GM04503 (cell line): Measurements from ENCODE around the gene FAM229A.

Experiments used
- DNase-seq: peaks from one replicate; pipeline ENCODE4 v3.0.0-alpha.2; 2012; ENCODE audit warnings: low read depth

FAM229A gene

GRCh38 chr1:32329931-32330466 is 32.3 kb downstream of the FAM229A start:
- DNase-seq = no peak

GRCh38 chr1:32327204-32327603 is 35.1 kb downstream of the FAM229A start:
- DNase-seq = no peak

GRCh38 chr1:32321712-32322291 is 40.5 kb downstream of the FAM229A start:
- no peak for DNase-seq

DNA sequence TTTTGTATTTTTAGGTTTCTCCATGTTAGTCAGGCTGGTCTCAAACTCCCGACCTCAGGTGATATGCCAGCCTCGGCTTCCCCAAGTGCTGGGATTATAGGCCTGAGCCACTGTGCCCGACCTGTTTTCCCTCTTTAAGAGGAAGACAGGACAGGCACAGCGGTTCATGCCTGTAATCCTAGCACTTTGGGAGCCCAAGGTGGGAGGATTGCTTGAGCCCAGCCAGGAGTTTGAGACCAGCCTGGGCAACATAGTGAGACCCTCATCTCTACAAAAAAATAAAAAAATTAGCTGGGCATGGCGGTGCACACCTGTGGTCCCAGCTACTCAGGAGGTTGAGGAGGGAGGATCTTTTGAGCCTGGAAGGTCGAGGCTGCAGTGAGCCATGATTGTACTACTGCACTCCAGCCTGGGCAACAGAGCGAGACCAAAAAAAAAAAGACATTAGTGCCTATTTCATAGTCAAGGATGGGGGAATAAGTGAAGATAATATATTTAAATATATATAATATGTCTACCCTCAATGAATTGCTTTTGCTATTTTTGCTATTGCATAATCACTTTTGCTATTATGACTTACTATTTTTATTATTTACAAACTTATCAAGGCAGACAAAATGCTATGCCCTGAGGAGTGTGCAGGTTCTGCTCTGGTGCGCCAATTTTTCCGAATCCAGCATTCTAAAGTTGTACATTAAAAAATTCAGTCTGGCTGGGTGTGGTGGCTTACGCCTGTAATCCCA is 44.0 kb downstream of the FAM229A start:
- DNase-seq = no peak

DNA sequence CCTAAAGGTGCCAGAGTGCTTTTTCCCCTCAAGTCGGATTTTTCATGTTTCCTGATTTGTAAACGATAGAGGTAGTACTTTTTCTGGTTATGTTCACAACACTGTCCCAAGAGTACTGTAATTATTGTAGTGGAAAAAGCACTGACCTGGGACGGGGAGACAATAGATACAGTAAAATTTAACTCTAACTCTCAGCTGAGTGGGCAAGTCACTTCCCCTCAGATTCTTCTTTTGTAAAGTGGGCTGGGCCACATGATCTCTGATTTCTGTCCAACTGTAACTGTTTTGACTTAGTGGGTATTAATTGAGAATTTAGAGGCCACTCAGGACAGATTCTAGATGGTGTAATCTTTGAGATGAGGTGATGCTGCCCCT is 45.4 kb downstream of the FAM229A start:
- no peak for DNase-seq

- DNase-seq = no peak
Measured at GRCh38 chr1:32311709-32312393, 50.4 kb downstream of the FAM229A start.
